Measurements from ENCODE around the gene SP6. TPM values are rescaled to one million over a fixed set of nuclear protein-coding genes. Genes with fewer than 3 reads are reported as not detected.

SP6 gene
- total RNA-seq, 2 donors from 2014 or later: 8.7 to 8.8 TPM

DNA sequence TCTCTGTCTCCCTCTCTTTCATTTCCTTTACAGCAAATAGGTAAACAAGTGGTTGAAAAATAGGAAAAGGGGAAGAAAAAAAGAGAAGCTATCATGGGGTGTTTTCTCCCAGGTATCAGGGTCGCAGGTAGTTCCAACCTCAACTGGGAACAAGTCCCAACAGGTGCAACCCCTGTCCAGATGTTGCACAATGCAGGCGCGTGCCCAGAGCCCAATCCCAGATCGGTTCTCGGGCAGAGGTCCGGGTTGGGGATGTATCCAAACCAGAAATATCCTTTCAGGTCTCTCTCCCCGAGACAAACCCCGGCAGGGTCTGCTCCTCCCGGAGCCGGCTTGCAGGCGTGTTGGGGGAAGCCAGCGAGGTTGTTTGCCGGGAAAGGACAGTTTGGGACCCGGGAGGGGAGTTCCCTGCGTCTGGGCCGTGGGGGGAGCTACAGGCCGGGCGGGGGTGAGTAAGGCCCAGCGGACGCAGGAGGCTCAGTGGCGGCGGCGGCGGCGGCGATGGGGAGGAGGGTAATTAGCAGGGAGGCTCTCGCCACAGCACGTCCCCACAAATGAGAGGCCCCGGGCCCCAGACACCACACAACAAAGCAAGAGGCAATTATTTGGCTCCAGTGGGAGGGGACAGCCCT is 21.2 kb upstream of the SP6 start:
- Histone ChIP-seq H3K9ac (ENCODE audit: low read depth in 2 of 2, low read length in 2 of 2) (no peak overlapping the region), H3K36me3 (no peaks in the 10 kb centered on the region), H3K9me3 (no peaks in the 10 kb centered on the region), H3K27me3 (no peaks in the 10 kb centered on the region), H3K27ac (no peak overlapping the region), H3K4me1 (no peaks in the 10 kb centered on the region), H3K4me3 (no peak overlapping the region)
- DNase-seq: no peak
- TF ChIP-seq, protein P1, sequence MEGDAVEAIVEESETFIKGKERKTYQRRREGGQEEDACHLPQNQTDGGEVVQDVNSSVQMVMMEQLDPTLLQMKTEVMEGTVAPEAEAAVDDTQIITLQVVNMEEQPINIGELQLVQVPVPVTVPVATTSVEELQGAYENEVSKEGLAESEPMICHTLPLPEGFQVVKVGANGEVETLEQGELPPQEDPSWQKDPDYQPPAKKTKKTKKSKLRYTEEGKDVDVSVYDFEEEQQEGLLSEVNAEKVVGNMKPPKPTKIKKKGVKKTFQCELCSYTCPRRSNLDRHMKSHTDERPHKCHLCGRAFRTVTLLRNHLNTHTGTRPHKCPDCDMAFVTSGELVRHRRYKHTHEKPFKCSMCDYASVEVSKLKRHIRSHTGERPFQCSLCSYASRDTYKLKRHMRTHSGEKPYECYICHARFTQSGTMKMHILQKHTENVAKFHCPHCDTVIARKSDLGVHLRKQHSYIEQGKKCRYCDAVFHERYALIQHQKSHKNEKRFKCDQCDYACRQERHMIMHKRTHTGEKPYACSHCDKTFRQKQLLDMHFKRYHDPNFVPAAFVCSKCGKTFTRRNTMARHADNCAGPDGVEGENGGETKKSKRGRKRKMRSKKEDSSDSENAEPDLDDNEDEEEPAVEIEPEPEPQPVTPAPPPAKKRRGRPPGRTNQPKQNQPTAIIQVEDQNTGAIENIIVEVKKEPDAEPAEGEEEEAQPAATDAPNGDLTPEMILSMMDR (IDR thresholded peaks at IDR 0.05): no peak
- intact Hi-C loops (cut with DNase I): no loop called here

DNA sequence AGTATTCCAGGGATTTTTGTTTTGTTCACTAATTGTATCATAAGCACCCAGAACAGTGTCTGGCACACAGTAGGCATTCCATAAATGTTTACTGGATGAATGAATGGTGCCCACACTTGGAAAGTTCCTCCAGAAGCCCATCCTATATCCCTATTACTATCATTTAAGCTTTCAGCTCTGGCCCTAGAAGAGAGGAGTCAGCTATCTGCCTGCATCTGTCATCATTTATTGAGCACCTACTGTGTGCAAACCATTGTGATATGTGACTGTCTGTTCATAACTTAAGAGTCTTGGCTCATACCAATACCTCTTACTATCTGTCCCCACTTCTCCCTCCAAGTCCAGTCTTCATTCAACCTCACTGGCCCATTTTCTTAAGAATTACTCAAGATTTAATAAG is 20.1 kb upstream of the SP6 start:
- H3K27ac ChIP-seq: no peak overlapping the region
- no peaks in the 10 kb centered on the region for H3K9me3 ChIP-seq
- H3K4me1 ChIP-seq: no peaks in the 10 kb centered on the region
- no peaks in the 10 kb centered on the region for H3K36me3 ChIP-seq
- H3K9ac ChIP-seq (ENCODE audit: low read depth in 2 of 2, low read length in 2 of 2): no peak overlapping the region
- TF ChIP-seq, protein P1 (IDR thresholded peaks at IDR 0.05): no peak
- DNase-seq: no peak
- no peak overlapping the region for H3K4me3 ChIP-seq
- intact Hi-C loops (cut with DNase I): no loop called here
- H3K27me3 ChIP-seq: no peaks in the 10 kb centered on the region

DNA sequence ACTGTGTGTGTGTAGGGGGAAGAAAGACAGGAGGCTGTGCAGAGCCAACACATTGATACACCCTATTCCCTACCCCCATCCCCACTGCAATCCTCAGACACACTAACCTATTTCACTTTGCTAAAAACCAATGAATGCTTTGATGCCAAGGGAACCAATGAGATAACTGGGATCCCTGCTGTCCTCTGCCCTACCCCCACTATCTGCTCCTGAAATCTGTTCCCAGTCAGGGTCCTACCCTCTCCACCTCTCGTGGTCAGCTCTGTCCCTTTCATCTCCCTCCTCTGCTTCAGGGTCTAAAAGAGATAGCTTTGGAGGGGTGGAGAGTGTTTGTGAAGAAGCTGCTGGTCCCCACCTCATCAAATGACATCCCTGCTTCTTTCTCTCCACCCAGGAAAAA is 19.1 kb upstream of the SP6 start:
- Histone ChIP-seq H3K27ac (no peak overlapping the region), H3K4me1 (no peaks in the 10 kb centered on the region), H3K9me3 (no peaks in the 10 kb centered on the region), H3K36me3 (no peaks in the 10 kb centered on the region), H3K9ac (ENCODE audit: low read depth in 2 of 2, low read length in 2 of 2) (no peak overlapping the region), H3K27me3 (no peaks in the 10 kb centered on the region), H3K4me3 (no peak overlapping the region)
- intact Hi-C loops (cut with DNase I): no loop called here
- DNase-seq: no peak
- TF ChIP-seq, protein P1 (IDR thresholded peaks at IDR 0.05): no peak

GRCh38 chr17:47869114-47869513 is 18.2 kb upstream of the SP6 start:
- no peak for DNase-seq
- no peaks in the 10 kb centered on the region for H3K4me1 ChIP-seq
- H3K9me3 ChIP-seq: no peaks in the 10 kb centered on the region
- no peak overlapping the region for H3K27ac ChIP-seq
- TF ChIP-seq, protein P1 (IDR thresholded peaks at IDR 0.05): no peak
- no peaks in the 10 kb centered on the region for H3K27me3 ChIP-seq
- no peak overlapping the region for H3K4me3 ChIP-seq
- no peak overlapping the region for H3K9ac ChIP-seq (ENCODE audit: low read depth in 2 of 2, low read length in 2 of 2)
- H3K36me3 ChIP-seq: no peaks in the 10 kb centered on the region
- intact Hi-C loops (cut with DNase I): no loop called here

DNA sequence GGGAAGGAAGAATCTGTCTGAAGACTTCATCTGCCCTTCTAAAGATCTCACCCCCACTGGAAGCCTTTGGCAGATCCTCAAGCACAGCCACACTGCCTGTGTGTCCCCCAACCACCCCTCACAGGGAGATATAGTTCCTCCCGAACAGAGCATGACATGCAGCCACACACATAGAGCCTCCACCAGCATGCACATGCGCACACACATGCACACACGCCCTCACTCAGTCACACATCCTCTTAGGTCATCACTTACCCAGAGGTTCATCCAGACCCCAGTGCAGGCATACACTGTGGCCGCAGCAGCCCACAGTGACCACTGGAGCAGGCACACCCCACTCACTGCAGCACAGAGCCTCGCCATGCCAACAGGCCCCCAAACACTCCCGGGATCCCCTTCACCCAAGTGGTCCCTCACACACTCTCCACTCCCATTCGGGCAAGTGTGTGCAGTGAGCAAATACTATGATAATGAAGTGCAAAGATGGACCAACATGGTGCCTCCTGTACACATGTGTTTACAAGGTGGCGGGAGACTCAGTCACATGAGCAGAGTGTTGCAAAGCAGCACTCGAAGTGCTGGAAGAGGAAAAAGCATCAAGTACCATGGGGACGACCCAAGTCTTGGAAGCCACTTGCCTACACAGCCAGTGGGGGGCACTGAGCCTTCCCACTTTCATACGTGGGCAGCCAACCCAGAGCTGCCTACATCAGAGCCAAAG is 17.0 kb upstream of the SP6 start:
- Histone ChIP-seq H3K27me3 (no peaks in the 10 kb centered on the region), H3K36me3 (no peaks in the 10 kb centered on the region), H3K27ac (no peak overlapping the region), H3K4me3 (no peak overlapping the region), H3K4me1 (no peaks in the 10 kb centered on the region), H3K9ac (ENCODE audit: low read depth in 2 of 2, low read length in 2 of 2) (no peak overlapping the region), H3K9me3 (no peaks in the 10 kb centered on the region)
- TF ChIP-seq, protein P1 (IDR thresholded peaks at IDR 0.05): no peak
- DNase-seq: no peak
- intact Hi-C loops (cut with DNase I): no loop called here
